ENCODE measurements around the gene HES7.

HES7 gene

GRCh38 chr17:8104911-8105310 lies 19.0 kb downstream of the HES7 start:
- no peak overlapping the region for H3K27ac Mint-ChIP-seq
- H3K9me3 Mint-ChIP-seq, result no peaks in the 10 kb centered on the region
- TF ChIP-seq CTCF (IDR thresholded peaks at IDR 0.05; ENCODE audit: unreplicated experiment in 3 of 3), result no peak
- H3K4me3 Mint-ChIP-seq, result no peak overlapping the region
- H3K4me1 Mint-ChIP-seq, result peaks cover 10% of the 10 kb centered on the region
- peaks cover 52% of the 10 kb centered on the region for H3K27me3 Mint-ChIP-seq (ENCODE audit: low read depth)
- H3K36me3 Mint-ChIP-seq (ENCODE audit: low read depth), result no peaks in the 10 kb centered on the region

- no peak overlapping the region for H3K4me3 Mint-ChIP-seq
- H3K27me3 Mint-ChIP-seq (ENCODE audit: low read depth), result peaks cover 41% of the 10 kb centered on the region
- peaks cover 10% of the 10 kb centered on the region for H3K4me1 Mint-ChIP-seq
- H3K36me3 Mint-ChIP-seq (ENCODE audit: low read depth), result no peaks in the 10 kb centered on the region
- H3K27ac Mint-ChIP-seq, result no peak overlapping the region
- H3K9me3 Mint-ChIP-seq, result no peaks in the 10 kb centered on the region
- TF ChIP-seq CTCF (IDR thresholded peaks at IDR 0.05; ENCODE audit: unreplicated experiment in 3 of 3), result no peak
Measured at GRCh38 chr17:8103549-8103948, 20.4 kb downstream of the HES7 start.

- no peak overlapping the region for H3K4me3 Mint-ChIP-seq
- no peaks in the 10 kb centered on the region for H3K9me3 Mint-ChIP-seq
- no peak overlapping the region for H3K27ac Mint-ChIP-seq
- peaks cover 2% of the 10 kb centered on the region for H3K4me1 Mint-ChIP-seq
- peaks cover 40% of the 10 kb centered on the region for H3K27me3 Mint-ChIP-seq (ENCODE audit: low read depth)
- TF ChIP-seq CTCF (IDR thresholded peaks at IDR 0.05; ENCODE audit: unreplicated experiment in 3 of 3), result no peak
- H3K36me3 Mint-ChIP-seq (ENCODE audit: low read depth), result no peaks in the 10 kb centered on the region
Measured at GRCh38 chr17:8101721-8102120, 22.2 kb downstream of the HES7 start.

GRCh38 chr17:8100763-8101162 lies 23.1 kb downstream of the HES7 start:
- Mint-ChIP-seq H3K36me3 (ENCODE audit: low read depth) (no peaks in the 10 kb centered on the region), H3K27ac (no peak overlapping the region), H3K27me3 (ENCODE audit: low read depth) (peaks cover 37% of the 10 kb centered on the region), H3K9me3 (no peaks in the 10 kb centered on the region), H3K4me3 (no peak overlapping the region), H3K4me1 (no peaks in the 10 kb centered on the region)
- TF ChIP-seq CTCF (IDR thresholded peaks at IDR 0.05; ENCODE audit: unreplicated experiment in 3 of 3), result no peak

GRCh38 chr17:8100111-8100510 lies 23.8 kb downstream of the HES7 start:
- H3K4me3 Mint-ChIP-seq, result no peak overlapping the region
- H3K27me3 Mint-ChIP-seq (ENCODE audit: low read depth), result peaks cover 41% of the 10 kb centered on the region
- H3K9me3 Mint-ChIP-seq, result no peaks in the 10 kb centered on the region
- H3K36me3 Mint-ChIP-seq (ENCODE audit: low read depth), result no peaks in the 10 kb centered on the region
- no peak overlapping the region for H3K27ac Mint-ChIP-seq
- H3K4me1 Mint-ChIP-seq, result no peaks in the 10 kb centered on the region
- TF ChIP-seq CTCF (IDR thresholded peaks at IDR 0.05; ENCODE audit: unreplicated experiment in 3 of 3), result no peak

GRCh38 chr17:8096541-8096940 lies 27.4 kb downstream of the HES7 start:
- Mint-ChIP-seq H3K36me3 (ENCODE audit: low read depth) (no peaks in the 10 kb centered on the region), H3K9me3 (no peaks in the 10 kb centered on the region), H3K4me3 (no peak overlapping the region), H3K27ac (no peak overlapping the region), H3K27me3 (ENCODE audit: low read depth) (peaks cover 54% of the 10 kb centered on the region), H3K4me1 (no peaks in the 10 kb centered on the region)
- no peak for TF ChIP-seq CTCF (IDR thresholded peaks at IDR 0.05; ENCODE audit: unreplicated experiment in 3 of 3)

Data from nephron (organoid).